ENCODE data around the gene GRIK4.

- TF ChIP-seq CTCF (IDR thresholded peaks at IDR 0.05; ENCODE audit: low read length) (no peak), EZH2 (IDR thresholded peaks at IDR 0.05; ENCODE audit: borderline replicate concordance, low read length) (no peak)
Observed at GRCh38 chr11:120936356-120936755, 424.8 kb downstream of the GRIK4 start.

Measured in OCI-LY1 (cell line).